HCT116 (cell line): ENCODE measurements around the gene H3-3A. TPM values are rescaled to one million over a fixed set of nuclear protein-coding genes. Genes with fewer than 3 reads are reported as not detected.

ENCODE experiments used
- ATAC-seq: fragments of 200-7000 bp; cut with Tn5 transposase; 2 replicates; pipeline ENCODE4 v1.9.1; 2020; ENCODE audit warnings: mild to moderate bottlenecking, moderate library complexity
- BruUV-seq: library from RNA; stranded (reverse); fragments of 400-500 nt; replicated peaks from 2 replicates; lab custom pipeline; 2021; lab: Mats Ljungman, UMichigan
- CTCF ChIA-PET: fragments of 300-600 bp; sonication (Branson Sonifier 250); formaldehyde crosslinking; loops from one replicate; lab custom pipeline; 2021; ENCODE audit warnings: antibody characterized with exemption; lab: Charles Lee
- POLR2A ChIA-PET: fragments of 300-600, 350-600 bp; sonication (Branson Sonifier 250); formaldehyde crosslinking; loops from one replicate; lab custom pipeline; 2021; ENCODE audit warnings: antibody characterized with exemption; lab: Charles Lee
- RAD21 ChIA-PET, 2 experiments: fragments of 300-600 bp; sonication (Branson Sonifier 250); formaldehyde crosslinking; loops; one replicate each; lab custom pipeline; 2023; ENCODE audit warnings: low total read pairs in 2 of 2; ENCODE audit not compliant: uncharacterized antibody in 2 of 2, unreplicated experiment in 2 of 2, low non-redundant PET in 1 of 2; lab: Charles Lee
- DNase-seq: peaks from one replicate; pipeline ENCODE4 v3.0.0-alpha.2; 2010; ENCODE audit warnings: low read depth, low spot score
- H2AFZ ChIP-seq: fragments of 200-600 bp; shearing (Covaris generic), sonication (generic); 2 replicates; pipeline ENCODE4 v1.6.1; 2017; ENCODE audit warnings: low read depth, mixed run types, mixed read lengths, antibody characterized with exemption, low read length; ENCODE audit not compliant: poor library complexity, severe bottlenecking
- H3K27ac ChIP-seq: 2 replicates; pipeline ENCODE4 v1.5.1; 2012; ENCODE audit warnings: low read depth, low read length
- H3K27me3 ChIP-seq: fragments of 200-600 bp; sonication (generic); 2 replicates; pipeline ENCODE4 v1.6.1; 2016; ENCODE audit warnings: mixed run types, low read length, mixed read lengths; ENCODE audit not compliant: insufficient read depth
- H3K36me3 ChIP-seq, 2 experiments: fragments of 200-500 bp in 1 of 2; fragments of 200-600 bp in 1 of 2; sonication (Bioruptor generic) in 1 of 2; sonication (generic) in 1 of 2; 2 replicates each; pipeline versions ENCODE4 v1.5.1 to v1.6.1; 2014 to 2016; ENCODE audit warnings: low read length in 2 of 2, inconsistent platforms in 1 of 2, mixed read lengths in 1 of 2, mixed run types in 1 of 2; ENCODE audit not compliant: insufficient read depth in 2 of 2, control insufficient read depth in 1 of 2
- H3K4me1 ChIP-seq, 2 experiments: fragments of 200-600 bp in 1 of 2; sonication (generic) in 1 of 2; 2 replicates each; pipeline versions ENCODE4 v1.5.1 to v1.6.1; 2012 to 2017; ENCODE audit warnings: low read length in 2 of 2, inconsistent platforms in 1 of 2, mild to moderate bottlenecking in 1 of 2, mixed read lengths in 1 of 2, mixed run types in 1 of 2, moderate library complexity in 1 of 2; ENCODE audit not compliant: insufficient read depth in 2 of 2, control insufficient read depth in 1 of 2
- H3K4me2 ChIP-seq: fragments of 200-600 bp; sonication (generic); 2 replicates; pipeline ENCODE4 v1.6.1; 2017; ENCODE audit warnings: mixed run types, low read length, mixed read lengths
- H3K4me3 ChIP-seq, 2 experiments: fragments of 200-600 bp in 1 of 2; sonication (generic) in 1 of 2; replicated peaks in 1 of 2; 2 replicates each; pipeline ENCODE4 v1.5.1; 2011 to 2016; ENCODE audit warnings: low read length in 2 of 2, control low read depth in 1 of 2, low read depth in 1 of 2, mild to moderate bottlenecking in 1 of 2, mixed read lengths in 1 of 2, mixed run types in 1 of 2
- H3K79me2 ChIP-seq: fragments of 200-600 bp; sonication (generic); 2 replicates; pipeline ENCODE4 v1.6.1; 2017; ENCODE audit warnings: mild to moderate bottlenecking, mixed run types, low read length, moderate library complexity, mixed read lengths; ENCODE audit not compliant: insufficient read depth
- H3K9ac ChIP-seq: fragments of 200-600 bp; sonication (generic); 2 replicates; pipeline ENCODE4 v1.6.1; 2016; ENCODE audit warnings: low read length, mixed read lengths
- H3K9me2 ChIP-seq: fragments of 200-600 bp; sonication (generic), shearing (Covaris generic); 2 replicates; pipeline ENCODE4 v1.6.1; 2017; ENCODE audit warnings: mixed run types, mild to moderate bottlenecking, moderate library complexity; ENCODE audit not compliant: insufficient read depth
- H3K9me3 ChIP-seq, 2 experiments: fragments of 200-500 bp in 1 of 2; fragments of 200-600 bp in 1 of 2; sonication (Bioruptor generic) in 1 of 2; sonication (generic) in 1 of 2; 2 replicates each; pipeline ENCODE4 v1.6.1; 2014 to 2017; ENCODE audit warnings: low read length in 2 of 2, mixed read lengths in 2 of 2, inconsistent platforms in 1 of 2, low read depth in 1 of 2, mild to moderate bottlenecking in 1 of 2, mixed run types in 1 of 2, moderate library complexity in 1 of 2; ENCODE audit not compliant: control insufficient read depth in 1 of 2, insufficient read depth in 1 of 2
- H4K20me1 ChIP-seq: fragments of 200-600 bp; sonication (generic), shearing (Covaris generic); 2 replicates; pipeline ENCODE4 v1.6.1; 2017; ENCODE audit warnings: mixed run types, mild to moderate bottlenecking, moderate library complexity; ENCODE audit not compliant: insufficient read depth
- ATF3 ChIP-seq: IDR thresholded peaks from 2 replicates; pipeline ENCODE4 v1.6.1; 2012
- CBX3 ChIP-seq: IDR thresholded peaks from 2 replicates; pipeline ENCODE4 v1.6.1; 2012; ENCODE audit warnings: low read depth
- CTCF ChIP-seq, 3 experiments: fragments of 200-600 bp in 1 of 3; sonication (generic) in 1 of 3; IDR thresholded peaks in 2 of 3; conservative IDR thresholded peaks in 1 of 3; 2 replicates each; pipeline ENCODE4 v1.5.1; 2012 to 2017; ENCODE audit warnings: low read depth in 2 of 3, low read length in 2 of 3, antibody characterized with exemption in 1 of 3, borderline replicate concordance in 1 of 3, control low read depth in 1 of 3, mild to moderate bottlenecking in 1 of 3, mixed read lengths in 1 of 3, mixed run types in 1 of 3, moderate library complexity in 1 of 3; ENCODE audit not compliant: insufficient read depth in 1 of 3
- ELF1 ChIP-seq: IDR thresholded peaks from 2 replicates; pipeline ENCODE4 v1.6.1; 2012; ENCODE audit warnings: low read depth, borderline replicate concordance
- EZH2 ChIP-seq: fragments of 200-600 bp; sonication (generic); IDR thresholded peaks from 2 replicates; pipeline ENCODE4 v1.6.1; 2017; ENCODE audit warnings: antibody characterized with exemption, mixed run types
- EZH2phosphoT487 ChIP-seq: fragments of 200-600 bp; IDR thresholded peaks from 2 replicates; pipeline ENCODE4 v1.6.1; 2018; ENCODE audit warnings: antibody characterized with exemption, borderline replicate concordance
- FOSL1 ChIP-seq: IDR thresholded peaks from 2 replicates; pipeline ENCODE4 v1.6.1; 2012; ENCODE audit warnings: low read depth
- JUND ChIP-seq: IDR thresholded peaks from 2 replicates; pipeline ENCODE4 v1.6.1; 2012
- MAX ChIP-seq: IDR thresholded peaks from 2 replicates; pipeline ENCODE4 v1.6.1; 2012
- POLR2A ChIP-seq: IDR thresholded peaks from 2 replicates; pipeline ENCODE4 v1.7.0; 2011; ENCODE audit warnings: borderline replicate concordance; ENCODE audit not compliant: insufficient read depth, insufficient read length; ENCODE audit errors: extremely low read depth
- POLR2AphosphoS5 ChIP-seq: IDR thresholded peaks from 2 replicates; pipeline ENCODE4 v1.6.1; 2011; ENCODE audit warnings: mild to moderate bottlenecking, low read depth, low read length, moderate library complexity
- RAD21 ChIP-seq: IDR thresholded peaks from 2 replicates; pipeline ENCODE4 v1.6.1; 2012; ENCODE audit warnings: low read depth, mild to moderate bottlenecking
- SIN3A ChIP-seq: IDR thresholded peaks from 2 replicates; pipeline ENCODE4 v1.6.1; 2012; ENCODE audit warnings: low read depth
- SP1 ChIP-seq: IDR thresholded peaks from 2 replicates; pipeline ENCODE4 v1.6.1; 2012; ENCODE audit warnings: low read depth
- YY1 ChIP-seq: IDR thresholded peaks from 2 replicates; pipeline ENCODE4 v1.6.1; 2011; ENCODE audit warnings: low read length, low read depth, moderate library complexity, mild to moderate bottlenecking; ENCODE audit not compliant: insufficient replicate concordance; ENCODE audit errors: extremely low read depth
- ZBTB33 ChIP-seq: IDR thresholded peaks from 2 replicates; pipeline ENCODE4 v1.6.1; 2011; ENCODE audit warnings: mild to moderate bottlenecking, low read length, moderate library complexity; ENCODE audit not compliant: insufficient replicate concordance; ENCODE audit errors: extremely low read depth
- ZFX ChIP-seq: fragments of 450-650 bp; IDR thresholded peaks from 2 replicates; pipeline ENCODE4 v1.6.1; 2017
- ZNF274 ChIP-seq: fragments of 200-500 bp; sonication (Bioruptor generic); IDR thresholded peaks from 2 replicates; pipeline ENCODE4 v1.6.1; 2014; ENCODE audit warnings: mild to moderate bottlenecking, low read depth, low read length, inconsistent platforms
- intact Hi-C: fragments of 100-400 bp; cut with micrococcal nuclease; formaldehyde crosslinking; loops from 2 replicates; pipeline ENCODE4 v1.10.0; 2022
- total RNA-seq: library from RNA; stranded (reverse); gene quantifications from one replicate; pipeline ENCODE4 v1.2.1, GENCODE V29; 2021; ENCODE audit not compliant: unreplicated experiment

The H3-3A gene
- total RNA-seq, 1 experiment from 2014 or later: 386 TPM

GRCh38 chr1:226093621-226094020 is 31.1 kb downstream of the H3-3A start:
- no peaks in the 10 kb centered on the region for H3K9me2 ChIP-seq
- CTCF ChIA-PET: interaction anchor here (2.6 kb wide), 1 partner anchor 29 kb away, joined by 7 read pairs; no protein-coding TSS in a partner anchor
- POLR2A ChIA-PET: interaction anchor here (1.2 kb wide), 1 partner anchor 10 kb away, joined by 3 read pairs; no protein-coding TSS in a partner anchor
- BruUV-seq: no TSS peak
- H4K20me1 ChIP-seq: no peaks in the 10 kb centered on the region
- no peak overlapping the region for H3K27ac ChIP-seq
- H3K4me2 ChIP-seq: no peak overlapping the region
- H2AFZ ChIP-seq: no peak overlapping the region
- RAD21 ChIA-PET: no interaction called here
- H3K4me3 ChIP-seq: no peak overlapping the region
- H3K9me3 ChIP-seq: no peaks in the 10 kb centered on the region
- intact Hi-C loops: no loop called here
- TF ChIP-seq POLR2AphosphoS5 (no peak), MAX (no peak), FOSL1 (no peak), POLR2A (no peak), RAD21 (no peak), ZBTB33 (no peak), CBX3 (no peak), ELF1 (no peak), EZH2phosphoT487 (no peak), SP1 (no peak), YY1 (no peak), ZNF274 (no peak), EZH2 (no peak), ZFX (no peak), CTCF (IDR thresholded peaks at IDR 0.05 in 2 of 3, conservative IDR thresholded peaks at IDR 0.05 in 1 of 3; ENCODE audit: borderline replicate concordance in 1 of 3, insufficient read depth in 1 of 3, low read depth in 2 of 3, low read length in 2 of 3) (no peak), JUND (no peak), SIN3A (no peak), ATF3 (no peak)
- no peak for DNase-seq
- no peaks in the 10 kb centered on the region; a peak in 1 of 4 replicates for H3K4me1 ChIP-seq
- no peaks in the 10 kb centered on the region for H3K79me2 ChIP-seq
- no peaks in the 10 kb centered on the region for H3K36me3 ChIP-seq
- ATAC-seq: no peak
- no peaks in the 10 kb centered on the region for H3K27me3 ChIP-seq
- no peak overlapping the region for H3K9ac ChIP-seq
